Transverse colon (tissue), 4 donors: ENCODE results near the gene CDK17. TPM values are rescaled to one million over a fixed set of nuclear protein-coding genes. Genes with fewer than 3 reads are reported as not detected.

ENCODE experiments used
- DNase-seq: peaks from one replicate; pipeline ENCODE4 v3.0.0-alpha.2; 2019
- H3K27ac ChIP-seq, 4 donors: fragments of 200-600 bp; sonication (generic); 2 replicates each; pipeline ENCODE4 v1.5.1; 2016 to 2018; ENCODE audit warnings: inconsistent platforms in 4 of 4
- H3K27me3 ChIP-seq: fragments of 200-600 bp; sonication (generic); 2 replicates; pipeline ENCODE4 v1.5.1; 2017; ENCODE audit warnings: inconsistent platforms
- H3K36me3 ChIP-seq, 4 donors: fragments of 200-600 bp; sonication (generic); 2 replicates each; pipeline ENCODE4 v1.5.1; 2017 to 2019; ENCODE audit warnings: inconsistent platforms in 4 of 4
- H3K4me1 ChIP-seq, 4 donors: fragments of 200-600 bp; sonication (generic); 2 replicates each; pipeline ENCODE4 v1.5.1; 2017 to 2020; ENCODE audit warnings: inconsistent platforms in 4 of 4
- H3K4me3 ChIP-seq, 4 donors: fragments of 200-600 bp; sonication (generic); 1 replicate in 1 of 4; 2 replicates in 3 of 4; pipeline versions ENCODE4 v1.5.1 to v1.6.1; 2017 to 2019; ENCODE audit warnings: inconsistent platforms in 4 of 4
- H3K9me3 ChIP-seq, 2 donors: fragments of 200-600 bp; sonication (generic); 2 replicates each; pipeline ENCODE4 v1.5.1; 2017 to 2019; ENCODE audit warnings: inconsistent platforms in 2 of 2
- CTCF ChIP-seq, 5 experiments: fragments of 200-600 bp in 3 of 5; fragments of 450-650 bp in 2 of 5; sonication (generic) in 3 of 5; IDR thresholded peaks; 1 replicate in 2 of 5; 2 replicates in 3 of 5; pipeline ENCODE4 v1.5.1; 2016 to 2017; ENCODE audit warnings: antibody characterized with exemption in 5 of 5, inconsistent platforms in 3 of 5, mild to moderate bottlenecking in 2 of 5, moderate library complexity in 1 of 5
- EP300 ChIP-seq: sonication (generic); formaldehyde crosslinking; IDR thresholded peaks from one replicate; pipeline ENCODE4 v1.6.1; 2017; ENCODE audit warnings: antibody characterized with exemption, low read depth
- POLR2A ChIP-seq: fragments of 450-650 bp; IDR thresholded peaks from one replicate; pipeline ENCODE4 v1.6.1; 2016; ENCODE audit warnings: antibody characterized with exemption, mild to moderate bottlenecking, moderate library complexity
- POLR2AphosphoS5 ChIP-seq, 3 donors: sonication (generic); formaldehyde crosslinking; IDR thresholded peaks; one replicate each; pipeline ENCODE4 v1.6.1; 2016; ENCODE audit warnings: antibody characterized with exemption in 3 of 3
- WGBS, 2 donors: methylation state at CpG; one replicate each; pipeline ENCODE4 v1.1.5; 2018; ENCODE audit warnings: low coverage in 1 of 2; 5-methylcytosine and 5-hydroxymethylcytosine counted together
- in situ Hi-C, 4 donors: fragments of 200-750 bp; cut with MboI; loops; one replicate each; pipeline versions ENCODE4 v1.15.0 to v1.15.1; 2017; ENCODE audit warnings: low sequenced_read_pairs in 3 of 4, low pct_ligation_motif_present in 1 of 4, low pct_unique_long_range_greater_than_20kb in 1 of 4
- intact Hi-C: fragments of 100-400 bp; cut with DNase I; formaldehyde crosslinking; loops from one replicate; pipeline ENCODE4 v1.15.1; 2023; ENCODE audit warnings: low total_unique reads
- total RNA-seq, 4 donors: library from RNA; depleted of rRNA; stranded (reverse); fragments of >200 nt; gene quantifications; one replicate each; pipeline ENCODE4 v1.1.0, GENCODE V29; 2016

CDK17 gene
- total RNA-seq, 4 donors from 2014 or later: 32.5 to 81.4 (median 51.8) TPM

- no peaks in the 10 kb centered on the region for H3K36me3 ChIP-seq
- 36 to 43% methylated on average over 1 of the region's 1 CpG for WGBS, 2 donors
- in situ Hi-C loops: no loop called here
- no peak for DNase-seq
- peak overlapping the region in 3 of 4 donors; percentile 4 to 54 (median 26) for H3K27ac ChIP-seq
- H3K27me3 ChIP-seq: no peaks in the 10 kb centered on the region
- H3K9me3 ChIP-seq: no peaks in the 10 kb centered on the region
- H3K4me3 ChIP-seq: no peak overlapping the region
- peaks cover 8 to 65% (median 30%) of the 10 kb centered on the region in 4 donors for H3K4me1 ChIP-seq
- intact Hi-C loops: no loop called here
- TF ChIP-seq POLR2AphosphoS5 (IDR thresholded peaks at IDR 0.05): no peak
- TF ChIP-seq POLR2A: no peak
- no peak for TF ChIP-seq CTCF (IDR thresholded peaks at IDR 0.05)
- TF ChIP-seq EP300: no peak
Measured at GRCh38 chr12:96368687-96369086, 31.6 kb downstream of the CDK17 start.

GRCh38 chr12:96368233-96368632 lies 32.0 kb downstream of the CDK17 start:
- in situ Hi-C loops: no loop called here
- H3K9me3 ChIP-seq: no peaks in the 10 kb centered on the region
- H3K27ac ChIP-seq: peak overlapping the region in 3 of 4 donors; percentile 4 to 54 (median 26)

GRCh38 chr12:96366381-96366654 lies 33.9 kb downstream of the CDK17 start:
- in situ Hi-C loops: no loop called here
- WGBS, 2 donors: 83 to 92% methylated on average over 2 of the region's 2 CpGs
- H3K27ac ChIP-seq: peak overlapping the region in 3 of 4 donors; percentile 2 to 48 (median 38)

More at GRCh38 chr12:96368233-96368632, 32.0 kb downstream of the CDK17 start:
- no peak for TF ChIP-seq POLR2AphosphoS5 (IDR thresholded peaks at IDR 0.05)
- no peak for TF ChIP-seq CTCF (IDR thresholded peaks at IDR 0.05)
- no peak for TF ChIP-seq POLR2A
- no peak for TF ChIP-seq EP300
- 29 to 48% methylated on average over 1 to 2 of the region's 2 CpGs for whole genome bisulfite sequencing, 2 donors
- no peaks in the 10 kb centered on the region for H3K36me3 ChIP-seq
- H3K4me1 ChIP-seq: peaks cover 8 to 65% (median 30%) of the 10 kb centered on the region in 4 donors
- intact Hi-C loops: no loop called here
- H3K27me3 ChIP-seq: no peaks in the 10 kb centered on the region
- H3K4me3 ChIP-seq: no peak overlapping the region
- no peak for DNase-seq

More at GRCh38 chr12:96366381-96366654, 33.9 kb downstream of the CDK17 start:
- Histone ChIP-seq H3K4me3 (no peak overlapping the region), H3K4me1 (peaks cover 8 to 56% (median 19%) of the 10 kb centered on the region in 4 donors), H3K9me3 (no peaks in the 10 kb centered on the region), H3K27me3 (no peaks in the 10 kb centered on the region), H3K36me3 (no peaks in the 10 kb centered on the region)
- DNase-seq: no peak
- TF ChIP-seq POLR2A: no peak
- TF ChIP-seq POLR2AphosphoS5 (IDR thresholded peaks at IDR 0.05): no peak
- TF ChIP-seq CTCF (IDR thresholded peaks at IDR 0.05): no peak
- TF ChIP-seq EP300: no peak
- intact Hi-C loops: loop anchor here (2.0 kb wide), 1 partner anchor 22 kb away; no protein-coding TSS in a partner anchor
